ENCODE measurements around the gene CFH.
"Not testable (repeated sequence)": the region's sequence is repeated elsewhere in the genome, so short reads cannot be mapped to it uniquely, and the experiment has no call there.

Gene CFH

DNA sequence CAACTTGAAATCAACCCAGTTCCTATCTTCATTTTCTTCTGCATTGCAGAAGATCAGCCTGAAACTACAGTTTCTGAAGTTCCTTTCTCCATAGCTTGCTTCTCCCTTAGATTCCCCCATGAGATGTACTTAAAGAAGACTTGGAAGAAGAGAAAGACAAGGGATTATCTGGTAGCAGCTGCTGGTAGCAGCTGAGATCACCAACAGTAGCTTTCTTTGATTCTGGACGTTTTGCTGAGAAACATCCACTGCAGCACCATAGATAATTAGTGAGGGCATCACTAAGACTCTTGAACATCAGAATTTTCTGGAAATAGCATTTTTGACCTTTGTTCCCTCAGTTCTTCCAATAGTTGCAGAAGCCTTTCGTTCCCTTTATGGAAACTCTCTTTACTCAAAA is 122.3 kb downstream of the CFH start:
- no peak for DNase-seq

DNA sequence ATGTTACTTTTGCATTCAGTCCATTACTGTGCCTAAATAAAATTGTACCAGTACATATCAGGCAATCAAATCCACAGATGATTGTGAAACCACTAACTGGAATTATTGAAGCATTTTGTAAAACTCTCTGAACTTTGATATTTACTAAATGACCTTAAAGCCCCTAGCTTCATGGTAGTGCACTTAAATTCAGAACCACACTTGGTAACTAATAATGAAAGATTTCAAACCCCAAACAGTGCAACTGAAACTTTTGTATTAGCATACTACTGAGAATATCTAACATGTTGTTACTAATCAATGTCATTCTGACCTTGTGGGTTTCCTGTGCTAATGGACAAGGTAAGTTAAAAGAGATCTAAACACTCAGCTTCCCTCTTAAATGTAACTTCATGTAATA is 122.8 kb downstream of the CFH start, which contains the start of gene CFHR3:
Gene CFHR3, plus strand, starts transcription at position 238 of the 400 bp plus-strand sequence. Its CDS starts 47 bp downstream, at position 285.
- DNase-seq: no peak

DNA sequence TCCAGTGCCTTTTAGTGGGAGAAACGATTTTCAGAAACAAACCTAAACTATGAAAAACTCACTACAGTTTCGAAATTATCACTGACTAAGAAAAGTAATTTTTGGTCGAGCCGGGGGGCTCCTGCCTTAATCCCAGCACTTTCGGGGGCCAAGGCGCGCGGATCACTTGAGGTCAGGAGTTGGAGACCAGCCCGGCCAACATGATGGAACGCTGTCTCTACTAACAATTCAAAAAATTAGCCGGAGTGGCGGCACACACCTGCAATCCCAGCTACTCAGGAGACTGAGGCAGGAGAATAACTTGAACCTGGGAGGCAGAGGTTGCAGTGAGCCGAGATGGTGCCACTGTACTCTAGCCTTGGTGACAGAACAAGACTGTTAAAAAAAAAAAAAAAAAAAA is 125.8 kb downstream of the CFH start:
- DNase-seq: no peak

DNA sequence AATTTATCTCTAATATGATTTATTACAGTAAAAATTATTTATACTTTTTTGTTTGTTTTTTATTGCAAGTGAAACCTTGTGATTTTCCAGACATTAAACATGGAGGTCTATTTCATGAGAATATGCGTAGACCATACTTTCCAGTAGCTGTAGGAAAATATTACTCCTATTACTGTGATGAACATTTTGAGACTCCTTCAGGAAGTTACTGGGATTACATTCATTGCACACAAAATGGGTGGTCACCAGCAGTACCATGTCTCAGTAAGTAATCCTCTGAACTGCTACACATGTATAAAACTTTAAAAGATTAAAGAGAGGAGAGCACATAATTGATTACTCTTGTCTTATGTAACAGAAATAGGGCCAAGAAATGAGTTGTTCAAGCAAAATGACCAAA is 127.2 kb downstream of the CFH start:
- DNase-seq: no peak

DNA sequence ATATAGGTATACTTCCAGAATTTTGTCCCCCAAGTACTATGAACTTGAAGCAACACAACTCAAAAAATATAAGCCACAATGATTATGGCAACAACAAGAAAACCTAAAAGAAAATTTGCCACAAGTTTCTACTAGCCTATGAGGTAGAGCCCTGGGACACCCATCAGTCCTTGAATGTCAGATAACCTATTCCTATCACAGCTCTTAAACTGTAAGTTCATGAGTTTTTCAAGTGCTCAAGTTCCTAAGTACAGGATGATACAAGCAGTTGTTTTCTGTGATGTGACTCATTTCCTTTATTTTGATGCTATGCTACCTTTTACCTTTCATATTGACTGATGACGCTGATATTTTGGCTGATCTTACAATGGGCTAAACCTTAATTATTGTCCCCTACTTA is 139.4 kb downstream of the CFH start:
- not testable (repeated sequence) for DNase-seq

DNA sequence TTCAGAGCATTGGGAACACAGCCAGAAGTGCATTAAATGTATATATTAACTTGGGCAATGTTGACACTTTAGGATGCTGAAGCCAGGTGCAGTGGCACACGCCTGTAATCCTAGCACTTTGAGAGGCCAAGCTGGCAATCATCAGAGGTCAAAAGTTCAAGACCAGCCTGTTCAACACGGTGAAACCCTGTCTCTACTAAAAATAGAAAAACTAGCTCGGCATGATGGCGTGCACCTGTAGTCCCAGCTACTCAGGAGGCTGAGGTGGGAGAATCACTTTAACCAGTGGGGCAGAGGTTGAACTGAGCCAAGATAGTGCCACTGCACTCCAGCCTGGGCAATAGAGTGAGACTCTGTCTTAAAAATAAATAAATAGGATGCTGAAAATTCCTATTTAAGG is 142.3 kb downstream of the CFH start:
- not testable (repeated sequence) for DNase-seq

Measured in activated CD4-positive, alpha-beta T cell treated with anti-CD3 and anti-CD28 coated beads for 48 hours (primary cell).